Right ventricle myocardium inferior (tissue), 1 donor: ENCODE measurements around the gene TNFSF8. TPM values are rescaled to one million over a fixed set of nuclear protein-coding genes. Genes with fewer than 3 reads are reported as not detected.

Experiments used
- ATAC-seq: fragments of 200-7000 bp; cut with Tn5 transposase; one replicate; pipeline ENCODE4 v1.9.1; 2020; ENCODE audit warnings: mild to moderate bottlenecking, moderate library complexity
- DNase-seq: peaks from one replicate; pipeline ENCODE4 v3.0.0; 2021; ENCODE audit errors: missing footprints
- intact Hi-C: fragments of 100-400 bp; cut with DNase I; formaldehyde crosslinking; loops from one replicate; pipeline ENCODE4 v1.11.0; 2022
- total RNA-seq: library from RNA; stranded (reverse); fragmentation: NEBNext Ultra II Directional; extraction: Animal tissue kit (Norgen Biotek cat#: 25700); gene quantifications from one replicate; pipeline ENCODE4 v1.2.1, GENCODE V29; 2021
- donor health status: DM: no; HTN: yes; CAD: no; lungs with severe emphysema.

TNFSF8 gene
- total RNA-seq, 1 donor from 2014 or later: 0.57 TPM

- intact Hi-C loops: no loop called here
- ATAC-seq (no peak), DNase-seq (no peak)
These were observed 75.5 kb downstream of the TNFSF8 start for GRCh38 chr9:114854736-114855355.

- intact Hi-C loops: no loop called here
- ATAC-seq (no peak), DNase-seq (no peak)
These were observed 77.1 kb downstream of the TNFSF8 start for GRCh38 chr9:114853071-114853855.

- ATAC-seq (peak; percentile 73), DNase-seq (no peak)
- intact Hi-C loops: no loop called here
These were observed 78.3 kb downstream of the TNFSF8 start for GRCh38 chr9:114852050-114852594.

GRCh38 chr9:114851306-114851705, 79.1 kb downstream of the TNFSF8 start:
- intact Hi-C loops: no loop called here
- DNase-seq (no peak), ATAC-seq (no peak)

Other genes with a start within 250 kb of the TNFSF8 start
- gene TEX48, start 248.4 kb downstream of the TNFSF8 start, total RNA-seq: not detected
- gene TNFSF15, start 124.6 kb downstream of the TNFSF8 start, total RNA-seq: 0.08 TPM
- 0.57 TPM for gene TNC, start 187.6 kb upstream of the TNFSF8 start, total RNA-seq